ENCODE results near the gene PABPN1.

GRCh38 chr14:23349156-23349845, 28.0 kb downstream of the PABPN1 start:
- TF ChIP-seq CTCF (IDR thresholded peaks at IDR 0.05) (no peak), POLR2A (IDR thresholded peaks at IDR 0.05) (no peak)

Data from heart left ventricle (tissue), 13 donors.